ENCODE measurements around the gene TMEM63B.
"Not testable (repeated sequence)": the region's sequence is repeated elsewhere in the genome, so short reads cannot be mapped to it uniquely, and the experiment has no call there.

TMEM63B gene

GRCh38 chr6:44127186-44128019 is at the start of gene TMEM63B, which contains the start of gene MRPL14:
Gene TMEM63B (plus strand): TSS chr6:44127554. CDS start chr6:44134585, 7,031 bp downstream.
Gene MRPL14 (minus strand): TSS chr6:44127452. CDS start chr6:44116611, 10,841 bp downstream.
- peak; percentile 46 for DNase-seq

- DNase-seq = no peak
These were observed 49.0 kb upstream of the TMEM63B start for GRCh38 chr6:44078219-44078826.

- DNase-seq = no peak
These were observed 48.3 kb upstream of the TMEM63B start for GRCh38 chr6:44078827-44079671.

DNA sequence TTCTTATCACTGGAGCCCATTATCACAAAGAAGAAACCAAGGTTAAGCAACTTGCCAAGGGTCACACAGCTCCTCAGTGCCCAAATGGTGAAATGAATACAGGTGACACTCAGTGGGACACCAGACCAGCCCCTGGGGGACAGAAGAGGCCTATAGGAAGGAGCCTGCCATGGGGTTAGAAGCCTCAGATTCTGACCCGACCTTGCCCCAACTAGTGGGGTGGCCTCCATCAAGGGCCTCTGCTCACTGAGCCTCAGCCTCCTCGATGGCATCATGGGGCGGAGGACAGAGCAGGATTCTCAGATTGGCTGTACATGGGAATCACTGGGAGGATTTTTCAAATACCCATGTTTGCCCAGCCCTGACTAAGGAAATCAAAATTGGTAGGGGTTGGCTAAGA is 47.7 kb upstream of the TMEM63B start:
- DNase-seq = no peak

DNA sequence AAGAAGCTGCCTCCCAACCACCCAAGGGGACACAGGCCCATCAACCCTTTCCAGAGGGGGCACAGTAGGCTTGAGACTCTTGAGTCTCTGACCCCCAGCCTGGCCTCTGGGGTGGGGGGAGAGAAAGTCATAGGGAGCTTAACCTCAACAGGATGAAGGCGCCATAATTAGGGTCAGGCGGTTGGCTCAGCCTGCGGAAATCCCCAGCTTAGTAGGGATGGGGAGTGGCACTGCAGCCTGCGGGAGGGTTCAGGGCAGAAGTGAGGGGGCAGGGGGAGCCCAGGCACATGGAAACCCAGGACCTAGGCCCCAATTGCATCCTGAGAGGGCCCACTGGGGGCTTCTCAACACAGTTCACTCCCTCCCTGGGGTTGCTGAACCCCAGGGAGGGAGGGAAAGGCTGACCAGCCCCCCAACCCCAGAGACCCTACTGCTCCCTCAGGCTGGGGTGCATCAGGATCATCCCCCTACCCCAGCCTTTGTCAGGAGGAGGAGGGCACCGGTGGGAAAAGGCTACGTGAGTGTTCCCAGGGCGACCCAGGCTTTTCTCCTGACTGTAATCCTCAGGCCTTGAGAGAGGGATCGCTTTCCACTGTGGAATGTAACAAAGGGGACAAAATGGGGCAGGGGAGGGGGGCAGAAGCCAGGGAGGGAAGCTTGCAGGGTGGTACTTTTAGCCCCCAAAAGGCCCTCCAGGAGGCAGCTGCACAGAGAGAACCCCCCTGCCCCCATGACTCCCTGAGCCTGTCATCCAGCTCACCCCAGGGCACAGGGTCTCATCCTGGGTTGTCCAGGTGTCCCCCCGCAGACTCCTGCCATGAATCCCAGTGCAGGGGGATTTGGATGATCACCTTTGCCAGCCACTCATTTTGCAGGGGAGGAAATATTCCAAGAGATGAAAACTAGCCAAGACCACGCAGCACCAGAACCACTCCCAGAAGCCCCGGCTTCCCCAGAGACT is 46.5 kb upstream of the TMEM63B start:
- no peak for DNase-seq

DNA sequence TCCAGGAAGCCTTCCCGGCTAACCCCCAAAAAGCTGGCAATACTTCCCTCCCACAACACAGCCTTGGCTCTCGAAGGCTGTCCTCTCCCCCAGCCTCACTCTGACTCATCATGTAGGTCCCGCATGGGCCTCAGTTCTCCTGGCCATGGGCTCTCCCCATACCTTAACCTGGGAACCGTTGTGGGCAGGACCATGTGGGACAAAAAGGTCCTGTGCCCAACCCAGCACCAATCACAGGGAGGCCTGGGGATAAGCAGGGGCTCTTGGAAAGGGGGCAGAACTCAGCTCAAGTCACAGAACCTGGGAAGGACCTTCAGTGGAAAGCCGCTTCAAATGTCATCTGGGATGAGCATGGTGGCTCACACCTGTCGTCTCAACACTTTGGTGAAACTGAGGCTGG is 45.6 kb upstream of the TMEM63B start:
- DNase-seq = no peak

DNA sequence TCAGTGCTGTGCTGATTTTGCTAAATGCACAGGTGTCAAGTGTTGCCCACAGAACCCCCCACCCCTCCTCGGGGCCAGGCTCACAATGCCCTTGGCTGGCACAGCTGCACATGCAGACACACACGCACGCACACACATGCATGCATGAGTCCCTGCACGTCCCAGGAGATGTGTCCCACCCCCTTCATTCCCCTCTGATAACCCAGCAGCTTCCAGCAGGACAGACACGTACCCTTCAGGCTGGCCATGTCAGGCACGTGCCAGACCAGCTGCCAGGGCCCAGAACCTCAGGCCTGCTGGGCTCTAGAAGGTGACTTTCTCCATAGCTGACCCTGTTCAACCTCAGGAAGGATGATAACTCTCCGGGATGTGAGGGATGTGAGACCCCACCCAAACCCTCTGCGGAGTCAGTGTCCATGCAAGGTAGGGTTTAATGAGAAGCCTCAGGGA is 44.5 kb upstream of the TMEM63B start:
- no peak for DNase-seq

- no peak for DNase-seq
These were observed 42.9 kb upstream of the TMEM63B start for GRCh38 chr6:44084231-44085014.

- no peak for DNase-seq
These were observed 42.1 kb upstream of the TMEM63B start for GRCh38 chr6:44085219-44085618.

GRCh38 chr6:44086931-44087574 is 40.3 kb upstream of the TMEM63B start:
- DNase-seq = no peak

- no peak for DNase-seq
These were observed 39.7 kb upstream of the TMEM63B start for GRCh38 chr6:44087623-44088022.

GRCh38 chr6:44088827-44089590 is 38.3 kb upstream of the TMEM63B start:
- no peak for DNase-seq

GRCh38 chr6:44090465-44090864 is 36.9 kb upstream of the TMEM63B start:
- DNase-seq = no peak

DNA sequence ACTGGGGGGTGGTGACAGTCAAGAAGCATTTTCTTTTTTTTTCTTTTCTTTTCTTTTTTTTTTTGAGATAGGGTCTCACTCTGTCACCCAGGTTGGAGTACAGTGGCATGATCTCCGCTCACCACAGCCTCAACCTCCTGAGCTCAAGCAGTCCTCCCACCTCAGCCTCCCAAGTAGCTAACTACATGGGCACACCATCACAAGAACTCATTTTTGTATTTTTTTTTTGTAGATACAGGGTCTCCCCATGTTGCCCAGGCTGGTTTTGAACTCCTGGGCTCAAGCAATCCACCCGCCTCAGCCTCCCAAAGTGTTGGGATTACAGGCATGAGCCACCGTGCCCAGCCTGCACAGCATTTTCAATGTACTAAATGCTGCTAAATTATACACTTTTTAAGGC is 36.0 kb upstream of the TMEM63B start:
- DNase-seq = not testable (repeated sequence)

DNA sequence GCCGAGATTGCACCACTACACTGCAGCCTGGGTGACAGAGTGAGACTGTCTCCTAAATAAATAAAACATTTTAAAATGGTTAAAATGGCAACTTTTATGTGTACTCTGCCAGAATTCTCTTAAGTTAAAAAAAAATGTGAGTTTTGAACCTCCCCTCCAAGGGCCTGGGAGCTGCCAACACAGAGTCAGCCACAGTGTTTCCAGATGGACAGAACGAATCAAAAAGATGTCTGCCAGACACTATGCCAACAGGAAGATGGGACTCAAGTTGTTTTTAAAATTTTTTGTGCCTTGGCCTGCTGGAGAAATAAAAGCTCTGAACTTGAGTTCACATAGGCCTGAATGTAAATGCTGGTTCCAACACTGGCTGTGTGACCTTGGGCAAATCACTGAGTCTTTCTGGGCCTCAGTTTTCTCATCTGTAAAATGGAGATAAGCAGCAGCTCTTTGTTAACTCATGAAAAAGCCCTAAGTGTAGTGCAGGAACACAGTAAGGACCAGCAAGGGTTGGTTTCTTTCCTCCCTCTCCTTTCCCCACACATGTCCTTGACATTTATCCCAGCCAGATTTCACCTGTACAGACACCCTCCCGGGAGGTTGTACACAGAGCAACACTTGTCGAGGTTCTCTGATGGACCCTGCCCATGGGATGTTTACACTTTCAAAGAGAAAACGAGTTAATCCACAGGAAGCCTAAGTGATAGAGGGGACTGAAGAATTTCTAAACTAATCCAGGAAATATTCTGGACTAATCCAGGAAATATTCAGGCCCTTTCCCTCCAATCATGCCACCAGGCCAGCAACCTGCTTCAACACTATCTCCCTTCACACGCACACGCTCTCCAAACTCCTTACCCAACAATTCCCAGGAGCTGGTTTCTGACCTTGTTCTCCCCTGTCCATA is 35.1 kb upstream of the TMEM63B start:
- no peak for DNase-seq

DNA sequence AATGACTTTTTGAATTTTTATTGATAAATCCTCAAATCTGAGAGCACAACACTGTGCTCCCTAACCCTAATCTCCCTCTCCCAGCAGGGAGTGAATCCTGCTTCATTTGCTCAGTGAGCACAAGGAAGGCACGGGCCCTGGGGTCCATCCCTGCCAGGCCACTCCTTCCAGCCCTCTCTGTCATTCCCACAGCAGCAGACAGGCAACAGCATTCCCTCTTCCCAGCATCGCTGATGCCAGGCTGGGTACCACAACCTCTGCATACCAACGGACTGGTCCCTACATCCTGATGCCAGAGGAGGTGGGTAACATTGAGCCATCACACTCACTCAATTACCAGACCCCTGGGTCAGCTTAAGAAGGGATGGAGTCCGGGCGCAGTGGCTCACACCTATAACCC is 34.3 kb upstream of the TMEM63B start:
- no peak for DNase-seq

GRCh38 chr6:44093750-44094402 is 33.5 kb upstream of the TMEM63B start:
- DNase-seq = no peak

Data from NCI-H1694 (cell line).